Dermis microvascular lymphatic vessel endothelial cell (primary cell): ENCODE data around the gene GBGT1. TPM values are rescaled to one million over a fixed set of nuclear protein-coding genes. Genes with fewer than 3 reads are reported as not detected.

Experiments
- DNase-seq, 2 donors: peaks; one replicate each; pipeline versions ENCODE4 v3.0.0 to v3.0.0-alpha.2; 2010; ENCODE audit warnings: low read depth in 2 of 2
- total RNA-seq: library from RNA; depleted of rRNA; stranded (reverse); fragments of >200 nt; gene quantifications from 2 replicates; pipeline ENCODE4 v1.2.1, GENCODE V29; 2014

GBGT1 gene
- total RNA-seq, 1 donor from 2014 or later = 21.3 TPM

GRCh38 chr9:133162861-133163503 lies 732 bp downstream of the GBGT1 start:
- no peak for DNase-seq

DNA sequence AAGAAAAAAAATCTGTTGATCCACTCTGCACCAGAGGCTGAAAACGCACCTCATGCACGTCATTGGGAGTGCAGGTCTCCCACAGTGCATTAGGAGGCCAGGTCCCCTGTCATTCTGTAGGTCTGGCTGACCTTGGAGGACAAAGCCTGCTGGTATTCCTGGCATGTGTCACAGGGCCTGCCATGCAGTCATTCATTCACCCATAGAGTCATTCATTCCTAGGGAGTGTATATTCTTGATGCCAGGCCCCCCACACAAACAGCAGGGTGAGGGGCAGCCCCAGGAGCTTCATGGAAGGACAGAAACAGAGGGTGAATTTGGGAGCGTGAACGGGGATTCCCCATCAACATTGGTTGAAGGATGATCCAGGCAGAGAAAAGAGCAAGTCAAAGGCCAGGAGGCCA lies 2.2 kb downstream of the GBGT1 start:
- no peak for DNase-seq

GRCh38 chr9:133160742-133161546 lies 2.8 kb downstream of the GBGT1 start:
- peak in 1 of 2 donors; percentile 63 for DNase-seq

GRCh38 chr9:133158695-133159094 lies 5.0 kb downstream of the GBGT1 start:
- no peak for DNase-seq

DNA sequence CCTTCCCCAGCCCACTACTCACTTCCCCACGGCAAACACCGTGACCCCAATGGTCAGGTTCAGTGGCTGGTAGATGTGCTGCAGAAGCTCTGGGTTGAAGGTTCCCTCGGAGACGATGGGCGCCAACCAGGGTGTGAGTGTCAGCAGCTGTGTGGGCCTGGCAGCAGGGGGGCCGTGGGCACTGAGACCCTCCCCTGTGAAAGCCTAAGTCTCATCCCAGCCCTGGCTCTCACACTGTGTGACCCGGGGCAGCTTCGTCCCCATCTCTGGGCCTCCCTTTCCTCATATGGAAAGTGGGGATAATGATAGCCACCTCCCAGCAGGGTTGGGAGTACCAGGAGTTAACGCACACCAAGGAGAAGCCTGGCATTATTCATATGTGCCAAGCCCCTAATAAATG lies 8.6 kb downstream of the GBGT1 start:
- no peak for DNase-seq

DNA sequence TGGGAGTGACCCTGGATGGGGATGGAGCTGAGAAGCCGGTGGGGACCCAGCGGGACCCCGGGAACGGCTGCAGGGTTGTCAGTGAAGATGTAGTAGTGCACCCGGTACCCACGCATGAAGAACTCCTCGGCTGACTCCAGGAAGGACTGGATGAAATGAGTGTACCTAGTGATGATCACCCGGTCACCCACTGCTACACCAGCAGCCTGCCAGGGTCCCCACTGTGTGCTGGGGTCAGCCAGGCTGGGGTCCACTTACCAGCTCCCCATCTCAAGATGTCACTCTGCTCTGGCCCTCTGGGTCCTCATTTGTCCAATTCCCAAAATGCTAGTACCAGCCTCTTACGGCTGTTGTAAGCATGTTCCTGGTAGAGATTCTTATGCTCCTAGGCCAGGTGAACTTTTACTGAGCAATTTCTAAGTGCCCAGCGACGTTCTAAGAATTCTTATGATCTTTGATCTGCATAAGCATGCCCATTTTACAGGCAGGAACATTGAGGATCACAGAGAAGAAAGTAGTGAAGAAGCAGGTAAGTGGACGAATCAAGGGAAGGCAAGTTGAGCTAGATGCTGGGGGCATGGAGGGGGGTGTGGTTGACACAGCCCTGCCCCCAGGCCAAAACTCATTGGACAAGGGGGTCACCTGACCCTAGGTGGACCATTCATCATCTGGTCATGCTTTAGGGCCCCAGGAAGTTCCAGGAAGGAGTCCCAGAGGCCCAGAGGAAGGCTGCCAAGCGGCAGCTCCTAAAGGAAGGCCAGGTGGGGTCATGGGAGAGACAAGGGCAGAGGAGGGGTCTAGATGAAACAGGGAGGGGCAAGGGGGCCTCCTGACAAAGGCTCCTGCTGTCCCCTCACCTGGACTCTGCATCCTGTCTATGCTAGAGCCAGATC lies 9.4 kb downstream of the GBGT1 start:
- no peak for DNase-seq

GRCh38 chr9:133153227-133154096 lies 10.3 kb downstream of the GBGT1 start:
- no peak for DNase-seq

- no peak for DNase-seq
These were observed 11.9 kb downstream of the GBGT1 start for GRCh38 chr9:133151601-133152525.

DNA sequence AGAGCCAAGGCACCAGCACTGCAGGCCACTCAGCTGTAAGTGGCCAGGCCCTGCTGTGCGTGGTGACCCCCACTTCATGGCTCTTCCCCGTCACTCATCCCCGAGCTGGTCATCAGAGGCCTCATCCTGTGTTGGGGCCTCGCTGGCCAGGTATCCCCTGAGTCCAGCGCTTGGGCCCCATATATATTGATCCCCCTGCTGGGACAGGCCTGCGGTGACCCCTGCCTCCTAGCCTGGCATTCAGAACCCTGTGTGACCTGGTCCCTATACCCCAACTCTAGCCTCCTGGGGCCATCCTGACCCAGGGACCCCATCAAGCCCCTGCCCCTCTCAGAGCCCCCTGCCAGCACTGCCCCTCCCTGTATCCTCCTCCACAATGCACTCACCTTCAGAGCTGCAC lies 12.7 kb downstream of the GBGT1 start:
- no peak for DNase-seq

GRCh38 chr9:133149130-133150015 lies 14.3 kb downstream of the GBGT1 start:
- DNase-seq = peak; percentile 84 to 94

DNA sequence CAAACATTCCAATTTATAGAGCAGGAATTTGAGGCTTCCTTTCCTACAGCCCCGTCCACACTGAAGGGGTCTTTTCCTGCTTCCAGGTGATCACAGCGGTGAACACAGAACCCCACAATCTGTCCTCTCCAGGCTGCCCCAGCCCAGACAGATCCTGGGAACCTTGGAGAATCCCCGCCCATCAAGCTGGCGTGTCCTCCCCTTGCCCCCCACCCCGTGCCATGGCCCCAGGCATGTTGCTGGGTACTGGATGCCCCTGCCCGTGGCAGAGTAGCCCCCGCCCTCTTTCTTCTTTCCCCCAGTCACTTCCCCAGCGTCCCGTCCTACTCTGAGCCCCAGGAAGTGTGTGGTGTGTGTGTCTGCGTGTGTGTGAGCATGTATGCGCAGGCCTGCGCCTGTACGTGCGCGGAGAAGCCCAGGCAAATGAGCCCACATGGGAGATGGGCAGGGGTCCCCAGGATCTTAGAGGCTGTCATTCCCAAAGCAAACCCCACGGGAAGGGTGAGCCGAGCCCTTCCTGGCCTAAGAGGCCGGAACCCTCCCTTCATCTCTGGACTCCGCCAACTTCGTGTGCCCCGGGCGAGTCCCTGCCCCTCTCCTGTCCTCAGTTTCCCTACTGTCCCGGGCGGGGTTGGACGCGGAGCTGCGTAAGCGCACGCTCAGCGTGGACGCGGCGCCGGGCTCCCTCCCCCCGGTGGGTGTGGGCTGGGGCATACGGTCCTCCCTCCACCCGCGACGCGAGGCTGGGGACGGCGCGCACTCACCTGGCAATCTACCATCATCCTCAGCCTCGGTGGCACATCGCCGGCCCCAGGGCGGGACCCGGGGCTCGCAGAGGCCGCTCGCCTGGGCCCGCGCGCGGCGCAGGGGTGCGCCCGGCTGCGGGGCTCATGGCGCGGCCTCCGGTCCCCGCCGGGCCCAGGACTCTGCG lies 15.2 kb downstream of the GBGT1 start:
- peak in 1 of 2 donors; percentile 52 for DNase-seq

GRCh38 chr9:133147412-133148198 lies 16.1 kb downstream of the GBGT1 start:
- DNase-seq = peak in 1 of 2 donors; percentile 60

GRCh38 chr9:133146746-133147411 lies 16.8 kb downstream of the GBGT1 start:
- no peak for DNase-seq

DNA sequence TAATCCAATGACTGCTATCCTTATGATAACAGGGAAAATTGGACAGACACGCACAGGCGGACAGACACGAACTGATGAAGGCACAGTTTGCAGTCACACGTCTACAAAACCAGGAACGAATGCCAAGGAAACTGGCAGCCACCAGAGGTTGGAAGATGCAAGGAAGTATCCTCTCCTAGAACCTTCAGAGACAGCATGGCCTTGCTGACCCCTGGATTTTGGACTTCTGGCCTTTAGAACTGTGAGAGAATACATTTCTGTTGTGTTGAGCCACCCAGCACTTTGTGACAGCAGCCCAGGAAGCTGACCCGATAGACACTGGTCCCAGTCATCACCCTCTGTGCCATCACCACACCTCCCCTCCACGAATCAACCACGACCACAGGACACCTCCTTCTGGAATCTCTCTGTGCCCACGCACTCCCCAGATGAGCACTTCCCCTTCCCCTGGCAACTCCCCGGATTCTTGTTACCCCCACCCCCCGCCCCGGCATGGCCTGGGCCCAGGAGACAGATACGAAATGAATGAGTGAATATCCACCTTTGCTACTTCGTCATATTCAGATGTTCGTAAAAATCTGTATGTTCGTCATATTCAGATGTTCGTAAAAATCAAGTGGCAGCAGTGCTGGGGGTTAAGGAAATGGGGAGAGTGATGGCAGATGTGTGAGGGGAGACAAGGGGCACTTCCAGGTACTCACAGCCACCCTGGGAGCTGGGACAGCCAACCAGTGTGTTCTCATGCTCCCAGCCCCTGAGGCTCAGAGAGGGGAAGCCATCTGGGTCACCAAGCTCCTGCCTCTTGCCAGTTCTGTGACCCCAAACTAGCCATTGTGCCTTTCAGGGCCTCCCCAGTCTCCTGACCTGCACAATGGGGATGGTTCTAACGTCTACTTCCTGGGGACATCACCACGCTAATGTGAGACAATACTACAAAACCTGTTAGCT lies 18.5 kb downstream of the GBGT1 start:
- no peak for DNase-seq
